ENCODE results near the gene HLA-DPB1.

- TF ChIP-seq EZH2 (IDR thresholded peaks at IDR 0.05), result no peak
- no peak for TF ChIP-seq POLR2AphosphoS5 (IDR thresholded peaks at IDR 0.05; ENCODE audit: borderline replicate concordance, low read depth, low read length)
- no peak for TF ChIP-seq FOXP2 (optimal IDR thresholded peaks at IDR 0.05; ENCODE audit: control extremely low read depth, extremely low read length, insufficient read depth)
Observed at GRCh38 chr6:33034554-33034953, 41.2 kb upstream of the HLA-DPB1 start.

All from SK-N-MC (cell line).